Measurements from ENCODE around the gene TMEM91. TPM values are rescaled to one million over a fixed set of nuclear protein-coding genes. Genes with fewer than 3 reads are reported as not detected.

Gene TMEM91
- total and polyA plus RNA-seq, 2 of the 8 experiments (the other 6 are each of a cell fraction or from before 2014, with no cell fraction given), result 5.3 to 7.4 TPM

DNA sequence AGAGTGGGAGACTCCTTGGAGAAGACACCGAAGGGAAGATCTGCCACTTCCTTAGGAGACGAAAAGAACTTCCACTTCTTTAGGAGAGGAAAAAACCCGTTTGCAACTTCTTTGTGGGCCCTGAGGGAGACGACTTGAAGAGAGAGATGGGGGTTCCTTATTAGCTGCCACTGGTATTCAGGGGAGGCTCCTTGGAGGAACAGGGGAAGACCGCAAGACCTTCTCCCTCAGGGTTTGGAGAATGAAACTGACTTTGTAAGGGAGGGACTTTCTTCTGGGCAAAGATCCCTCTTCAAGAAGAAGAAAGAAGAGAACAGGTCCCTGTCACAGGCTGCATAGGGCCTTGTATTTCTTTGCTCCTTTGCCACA is 21.7 kb downstream of the TMEM91 start (continued):
- TF ChIP-seq SIN3A (conservative IDR thresholded peaks at IDR 0.05 in 1 of 2, IDR thresholded peaks at IDR 0.05 in 1 of 2; ENCODE audit: low read depth in 1 of 2, low read length in 2 of 2) (no peak), RAD21 (IDR thresholded peaks at IDR 0.05 in 1 of 2, conservative IDR thresholded peaks at IDR 0.05 in 1 of 2; ENCODE audit: low read depth in 2 of 2, low read length in 2 of 2) (no peak), SP1 (IDR thresholded peaks at IDR 0.05; ENCODE audit: low read depth, low read length) (no peak), RNF2 (IDR thresholded peaks at IDR 0.05; ENCODE audit: borderline replicate concordance, low read depth, low read length, missing control alignments, poor library complexity, severe bottlenecking) (no peak), POLR2AphosphoS5 (IDR thresholded peaks at IDR 0.05; ENCODE audit: low read depth, low read length) (no peak), ATF2 (IDR thresholded peaks at IDR 0.05; ENCODE audit: low read length) (no peak), TBP (IDR thresholded peaks at IDR 0.05; ENCODE audit: low read depth, low read length) (no peak), SUZ12 (IDR thresholded peaks at IDR 0.05; ENCODE audit: low read length) (no peak)
- TF ChIP-seq, protein P1, sequence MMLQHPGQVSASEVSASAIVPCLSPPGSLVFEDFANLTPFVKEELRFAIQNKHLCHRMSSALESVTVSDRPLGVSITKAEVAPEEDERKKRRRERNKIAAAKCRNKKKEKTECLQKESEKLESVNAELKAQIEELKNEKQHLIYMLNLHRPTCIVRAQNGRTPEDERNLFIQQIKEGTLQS (IDR thresholded peaks at IDR 0.05; ENCODE audit: insufficient read depth, low read depth, low read length), result no peak

All from H1 (cell line).